EL (cell line): ENCODE results near the gene OGA.

ENCODE experiments used
- DNase-seq: peaks from one replicate; pipeline ENCODE4 v3.0.0-alpha.2; 2016

OGA gene

GRCh38 chr10:101749047-101750016, 68.9 kb downstream of the OGA start:
- no peak for DNase-seq

- DNase-seq = no peak
These were observed 69.7 kb downstream of the OGA start for GRCh38 chr10:101748496-101748895.

- no peak for DNase-seq
These were observed 73.1 kb downstream of the OGA start for GRCh38 chr10:101745074-101745696.

GRCh38 chr10:101744267-101744666, 74.0 kb downstream of the OGA start:
- no peak for DNase-seq

GRCh38 chr10:101741938-101742337, 76.3 kb downstream of the OGA start:
- DNase-seq = no peak

- DNase-seq = no peak
These were observed 81.6 kb downstream of the OGA start for GRCh38 chr10:101736666-101737065.
